Measurements from ENCODE around the gene MYOCOS.

Gene MYOCOS

GRCh38 chr1:171674431-171675405, 52.7 kb downstream of the MYOCOS start:
- Histone ChIP-seq H3K27ac (ENCODE audit: low read depth, low read length) (no peak overlapping the region), H3K9me3 (ENCODE audit: control insufficient read depth, insufficient read depth, low read length) (no peaks in the 10 kb centered on the region), H4K20me1 (ENCODE audit: control insufficient read depth, insufficient read depth, low read depth, low read length) (no peaks in the 10 kb centered on the region), H3K27me3 (ENCODE audit: control insufficient read depth, low read length) (peaks cover 6% of the 10 kb centered on the region; the same call in 1 of the 2 replicates), H3K4me1 (ENCODE audit: control insufficient read depth, low read length) (no peaks in the 10 kb centered on the region), H3K4me3 (ENCODE audit: low read length) (no peak overlapping the region), H3K4me2 (ENCODE audit: low read length) (no peak overlapping the region), H3K79me2 (ENCODE audit: control insufficient read depth, low read length) (no peaks in the 10 kb centered on the region), H3K36me3 (ENCODE audit: control insufficient read depth, low read length) (no peaks in the 10 kb centered on the region), H3F3A (ENCODE audit: control insufficient read depth, insufficient read depth) (no peaks in the 10 kb centered on the region), H3K9me2 (replicated peaks; ENCODE audit: control insufficient read depth, low read length) (no peaks in the 10 kb centered on the region)
- TF ChIP-seq CTCF (IDR thresholded peaks at IDR 0.05; ENCODE audit: low read depth, low read length, poor library complexity, severe bottlenecking) (no peak), EZH2phosphoT487 (IDR thresholded peaks at IDR 0.05; ENCODE audit: borderline replicate concordance, low read length) (no peak)
